Activated CD4-positive, CD25-positive, alpha-beta regulatory T cell treated with anti-CD3 and anti-CD28 coated beads, Interleukin-2, amount 50 U/mL, for 72 hours (primary cell): ENCODE data around the gene MAD1L1.

Source experiments
- DNase-seq: peaks from one replicate; pipeline ENCODE4 v3.0.0; 2021

Gene MAD1L1

DNA sequence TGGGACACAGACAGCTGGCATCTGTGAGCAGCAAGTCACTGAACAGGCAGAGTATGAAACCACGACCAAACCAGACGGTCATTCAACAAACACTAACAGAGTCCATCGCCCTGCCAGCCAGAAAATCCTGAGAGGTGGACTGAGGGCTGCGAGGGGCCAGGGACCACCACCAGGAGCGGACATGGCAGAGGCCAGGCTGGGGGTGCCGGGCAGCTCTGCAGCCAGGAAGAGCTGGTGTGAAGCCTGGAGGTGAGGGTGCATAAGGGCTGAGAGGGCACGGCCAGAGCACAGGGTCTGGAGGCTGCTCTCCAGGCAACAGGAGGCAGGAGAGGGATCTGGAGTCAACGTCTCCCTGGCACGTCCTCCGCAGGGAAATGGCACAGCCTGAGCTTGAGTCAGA, 15.5 kb downstream of the MAD1L1 start:
- DNase-seq: no peak

DNA sequence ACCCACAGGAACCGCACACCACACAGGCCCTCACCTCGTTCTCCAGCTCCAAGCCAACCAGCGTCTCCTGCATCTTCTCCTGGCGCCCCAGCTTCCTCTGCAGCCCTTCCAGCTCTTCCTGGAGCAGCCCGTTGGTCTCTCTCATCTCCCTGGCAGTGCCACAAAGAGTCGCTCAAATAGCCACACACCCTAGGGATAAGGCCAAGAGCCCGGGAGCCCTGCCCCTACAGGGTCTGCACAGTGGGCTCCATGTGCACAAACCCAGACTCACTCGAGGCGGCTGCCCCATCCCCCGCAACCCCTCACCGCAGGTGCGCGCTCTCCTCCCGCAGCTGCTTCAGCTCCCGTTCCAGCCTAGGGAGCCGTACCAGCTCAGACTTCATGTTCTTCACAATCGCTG, 16.9 kb downstream of the MAD1L1 start:
- no peak for DNase-seq

DNA sequence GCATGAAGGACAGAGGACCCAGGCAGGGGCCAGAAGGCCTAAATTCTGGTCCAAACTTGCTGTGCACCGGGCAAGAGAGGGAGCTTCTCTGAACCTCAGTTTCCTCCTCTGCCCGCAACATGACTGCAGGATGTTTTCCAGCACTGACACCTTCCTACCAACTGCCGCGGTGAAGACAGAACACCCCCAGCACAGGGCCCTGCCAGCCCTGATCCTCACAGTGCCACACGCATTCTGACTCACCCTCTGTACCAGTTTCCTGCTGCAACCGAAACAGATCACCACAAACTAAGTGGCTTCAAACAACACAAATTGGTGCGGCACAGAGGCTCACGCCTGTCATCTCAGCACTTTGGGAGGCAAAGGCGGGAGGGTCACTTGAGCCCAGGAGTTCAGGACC, 18.1 kb downstream of the MAD1L1 start:
- DNase-seq: no peak

DNA sequence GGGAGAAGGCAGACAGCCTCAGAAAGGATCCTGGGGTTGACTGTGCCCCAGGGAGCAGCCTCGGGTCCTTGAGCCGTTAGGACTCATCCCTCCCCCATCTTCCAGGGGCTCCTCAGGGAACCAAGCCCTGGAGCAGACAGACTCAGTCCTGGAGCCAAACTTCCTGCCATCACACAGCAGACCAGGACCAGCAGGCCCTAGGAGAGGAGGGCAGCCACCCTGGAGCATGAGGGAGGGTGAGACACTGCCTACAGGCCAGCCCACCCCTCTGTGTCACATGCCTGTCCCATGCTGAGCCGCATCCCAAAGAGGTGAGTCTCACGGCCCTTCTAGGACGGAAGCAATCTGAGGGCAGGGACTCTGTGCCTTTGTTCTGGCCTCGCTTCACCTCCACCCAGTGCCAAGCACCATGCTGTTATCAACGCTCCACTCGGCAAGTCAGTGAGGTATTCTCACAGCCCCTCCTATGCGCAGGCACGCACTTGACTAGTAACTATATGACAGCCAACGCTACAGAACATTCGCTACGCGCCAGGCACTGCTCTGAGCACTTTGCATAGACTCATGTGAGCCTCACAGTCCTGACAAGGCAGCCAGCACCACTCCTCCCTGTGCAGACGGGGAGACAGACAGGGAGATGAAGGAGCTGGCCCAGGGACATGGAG, 19.1 kb downstream of the MAD1L1 start:
- no peak for DNase-seq

DNA sequence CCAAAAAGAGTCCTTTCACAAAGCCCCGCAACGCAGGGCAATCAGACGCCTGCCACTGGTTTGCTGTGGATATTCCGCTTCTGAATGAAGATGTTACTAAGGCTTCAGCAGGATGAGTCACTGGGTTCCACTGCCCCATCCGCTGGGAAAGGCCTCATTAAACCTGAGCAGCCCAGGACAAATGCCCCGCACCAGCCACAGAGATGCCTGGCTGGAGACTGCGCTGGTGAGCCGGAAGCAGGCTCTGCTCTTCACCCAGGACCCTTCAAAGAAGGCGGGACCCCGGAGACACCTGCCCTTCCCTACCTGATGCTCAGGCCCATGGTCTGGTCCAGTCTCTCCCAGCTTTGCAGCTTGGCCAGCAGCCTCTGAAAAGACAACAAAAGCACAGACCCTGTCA, 19.8 kb downstream of the MAD1L1 start:
- no peak for DNase-seq

DNA sequence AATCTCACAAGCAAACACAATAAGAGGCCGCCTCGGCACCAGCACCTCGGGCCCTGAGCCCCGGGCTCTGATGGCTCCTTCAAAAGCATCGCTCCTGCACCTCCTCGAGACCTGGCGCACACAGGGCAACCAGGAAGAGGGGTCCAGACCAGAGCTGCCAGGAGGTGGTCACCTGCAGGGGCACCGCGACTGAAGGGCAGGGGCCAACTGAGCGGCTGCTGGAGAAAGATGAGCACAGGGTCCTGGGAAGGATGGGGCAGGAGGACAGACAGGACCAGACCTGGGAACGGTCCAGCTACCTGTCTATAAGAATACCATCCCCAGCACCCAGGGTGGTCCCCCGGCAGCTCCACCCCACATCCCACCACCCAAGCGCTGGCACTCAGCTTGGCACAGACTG, 20.8 kb downstream of the MAD1L1 start:
- DNase-seq: no peak

DNA sequence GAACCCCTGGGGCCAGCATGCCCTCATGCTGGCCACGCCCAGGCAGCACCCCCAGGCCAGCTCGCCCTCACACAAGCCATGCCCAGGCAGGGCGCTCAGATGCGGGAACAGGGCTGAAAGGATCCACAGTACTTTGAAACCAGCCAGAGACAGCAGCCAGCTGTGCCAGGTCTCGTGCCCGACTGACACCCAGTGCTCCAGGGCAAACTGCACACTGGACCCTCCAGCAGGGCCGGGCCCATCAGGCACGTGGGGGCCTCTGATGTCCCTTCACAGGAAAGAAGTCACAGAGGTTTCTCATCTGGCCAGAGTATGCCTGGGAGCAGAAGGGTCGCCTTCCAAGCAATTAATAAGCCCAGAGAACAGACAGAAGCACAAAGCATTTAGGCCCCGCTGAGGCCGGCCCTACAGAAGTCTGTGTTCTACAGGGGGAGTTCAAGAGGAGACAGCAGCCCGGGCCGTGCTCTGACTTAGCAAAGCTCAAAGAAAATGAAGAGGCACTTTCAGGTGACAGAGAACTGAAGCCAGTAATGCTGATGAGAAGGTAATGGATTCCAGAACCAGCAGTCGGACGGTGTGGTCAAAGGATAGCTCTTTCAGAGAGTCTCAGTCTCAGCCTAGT, 21.4 kb downstream of the MAD1L1 start:
- DNase-seq: no peak

DNA sequence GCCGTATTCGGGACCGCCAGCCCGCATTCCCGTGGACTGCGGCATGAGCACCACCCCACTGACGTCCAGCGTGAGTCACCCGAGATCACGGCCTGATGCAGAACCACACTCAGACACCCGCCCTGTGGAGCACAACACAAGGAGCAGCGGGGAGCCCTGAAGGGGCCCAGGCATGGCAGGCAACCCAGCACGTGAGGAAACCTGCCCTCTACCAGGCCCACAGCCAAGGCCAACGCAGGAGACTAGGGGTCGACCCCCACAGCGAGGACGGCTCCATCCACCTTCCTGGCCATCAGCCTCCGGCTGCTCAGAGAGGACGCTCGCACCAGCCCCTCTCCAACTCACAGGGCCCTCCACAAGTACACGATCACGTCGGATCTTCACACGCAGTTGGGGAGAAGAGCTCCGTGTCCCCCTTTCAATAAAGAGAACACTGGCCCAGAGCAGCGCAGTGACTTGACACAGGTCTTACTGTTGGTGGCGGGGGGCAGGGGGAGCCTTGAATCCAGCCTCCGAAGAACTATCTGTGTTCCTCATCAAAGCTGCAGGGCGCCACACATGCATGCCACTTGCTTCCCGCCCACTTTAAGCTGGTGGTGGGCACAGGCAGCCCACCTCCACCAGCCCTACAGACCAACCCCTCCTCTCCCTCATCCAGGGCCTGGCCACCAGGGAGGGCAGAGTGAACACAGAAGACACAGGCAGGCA, 22.0 kb downstream of the MAD1L1 start:
- no peak for DNase-seq

DNA sequence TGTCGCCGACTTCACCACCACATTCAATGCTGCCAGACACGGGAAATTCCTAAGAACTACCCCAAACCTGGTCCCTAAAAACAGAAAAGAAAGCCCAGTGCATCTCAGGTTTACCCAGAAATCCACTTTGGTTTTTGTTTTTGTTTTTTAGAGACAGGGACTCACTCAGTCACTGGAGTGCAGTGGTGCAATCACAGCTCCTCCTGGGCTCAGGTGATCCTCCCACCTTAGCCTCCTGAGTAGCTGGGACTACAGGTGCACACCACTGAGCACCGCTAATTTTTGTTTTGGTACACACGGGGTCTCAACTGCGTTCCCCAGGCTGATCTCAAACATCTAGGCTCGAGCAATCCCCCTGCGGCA, 22.8 kb downstream of the MAD1L1 start:
- no peak for DNase-seq

DNA sequence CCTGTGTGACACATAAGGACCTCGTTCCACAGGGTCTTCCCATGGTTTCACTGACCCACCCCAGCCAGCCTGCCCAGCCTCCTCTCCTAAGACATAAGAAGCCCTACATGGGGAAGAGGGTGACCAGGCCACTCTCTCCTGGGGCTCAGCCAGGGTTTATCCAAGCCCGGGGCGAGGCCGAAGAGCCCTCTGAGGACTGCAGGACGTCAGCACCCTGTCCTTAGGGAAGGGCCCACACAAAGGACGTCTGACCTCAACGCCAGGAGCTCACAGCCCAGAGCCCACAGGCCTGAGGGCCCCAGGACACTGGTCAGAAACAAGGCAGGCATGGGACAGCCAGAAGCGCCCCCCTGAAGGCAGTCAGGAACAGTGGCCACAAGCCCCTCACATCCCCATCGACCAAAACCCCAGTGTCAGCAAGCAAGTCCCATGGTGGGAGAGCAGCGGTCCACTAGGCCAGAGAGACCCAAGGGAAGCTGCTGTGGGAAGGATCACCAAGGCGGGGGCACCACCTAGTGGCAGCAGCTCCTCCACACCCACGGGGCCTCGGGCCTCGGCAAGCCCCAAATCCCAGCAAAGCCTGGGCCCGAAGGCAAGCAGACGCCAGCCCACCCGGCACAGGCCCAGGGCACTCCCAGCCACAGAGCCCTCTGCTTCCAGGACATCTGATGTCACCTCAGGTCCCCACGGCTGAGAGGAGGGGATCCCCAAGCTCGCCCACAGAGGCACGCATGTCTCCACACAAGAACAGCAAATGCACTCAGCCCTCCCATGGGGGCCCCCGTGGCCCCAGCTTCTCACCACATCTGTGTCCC, 23.4 kb downstream of the MAD1L1 start:
- DNase-seq: peak; percentile 44

DNA sequence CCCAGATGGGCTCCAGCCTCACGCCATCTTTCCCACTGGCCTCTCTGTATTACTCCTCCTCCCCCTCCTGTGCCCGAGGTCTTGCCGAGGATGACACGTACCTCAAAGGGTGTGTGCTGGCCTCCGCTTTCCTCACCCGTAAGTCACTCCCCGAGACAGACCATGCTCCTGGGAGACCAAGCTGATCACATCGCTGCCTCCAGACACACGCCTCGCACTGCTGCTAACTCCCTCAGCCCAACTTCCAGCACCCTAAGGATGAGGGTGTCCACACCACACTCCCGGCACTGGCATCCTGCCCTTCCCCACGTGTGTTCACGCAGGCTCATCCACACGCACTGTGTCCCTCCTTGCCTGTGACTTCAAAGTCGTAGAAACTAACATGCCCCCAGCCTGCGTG, 24.0 kb downstream of the MAD1L1 start:
- no peak for DNase-seq

DNA sequence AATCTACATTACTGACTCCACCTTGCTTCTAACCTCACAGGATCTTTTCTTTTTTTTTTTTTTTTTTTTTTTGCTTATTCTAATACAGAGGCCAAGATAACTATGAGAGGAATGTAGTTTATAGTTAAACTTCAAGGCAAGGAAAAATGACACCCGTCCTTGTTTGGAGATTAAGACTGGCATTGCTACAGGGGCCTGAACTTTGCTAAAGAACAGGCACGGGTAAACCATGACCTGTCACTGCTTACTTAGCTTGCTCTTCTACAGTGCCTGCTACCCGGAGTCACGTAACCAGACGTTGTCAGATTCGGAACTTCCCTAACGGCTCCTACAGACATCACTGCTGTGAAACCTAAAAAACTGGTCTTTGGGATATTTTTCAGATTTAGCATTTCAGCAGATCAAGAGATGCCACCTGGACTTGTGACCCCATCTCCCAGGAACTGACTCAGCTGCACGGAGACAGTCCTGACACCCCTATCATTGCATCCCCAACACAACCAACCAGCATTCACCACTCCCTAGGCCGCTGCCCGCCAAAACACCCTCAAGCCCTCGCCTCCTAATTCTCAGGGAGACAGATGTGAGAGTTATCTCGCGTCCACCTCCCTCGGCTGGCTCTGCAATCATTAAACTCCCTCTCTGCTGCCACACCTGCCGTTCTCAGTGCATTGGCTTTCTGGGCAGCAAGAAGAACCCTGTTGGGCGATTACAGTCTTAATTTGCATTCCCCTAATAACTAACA, 27.5 kb downstream of the MAD1L1 start:
- no peak for DNase-seq

DNA sequence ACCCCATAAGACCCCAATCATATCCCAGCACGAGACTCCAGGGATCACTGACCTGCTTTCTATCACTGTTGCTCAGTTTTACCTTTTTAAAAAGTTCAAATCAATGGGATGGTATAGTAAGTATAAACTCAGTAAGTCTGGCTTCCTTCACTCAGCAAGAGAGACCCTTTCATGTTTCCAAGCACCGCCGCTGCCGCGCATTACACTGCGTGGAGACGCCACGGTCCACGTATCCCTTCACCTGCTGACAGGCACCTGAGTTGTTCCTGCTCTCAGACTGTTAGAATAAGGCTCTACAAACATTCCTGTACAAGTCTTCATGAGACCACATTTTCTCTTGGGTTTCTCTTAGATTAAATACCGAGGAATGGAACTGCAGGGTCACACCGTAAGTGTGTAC, 28.3 kb downstream of the MAD1L1 start:
- no peak for DNase-seq

DNA sequence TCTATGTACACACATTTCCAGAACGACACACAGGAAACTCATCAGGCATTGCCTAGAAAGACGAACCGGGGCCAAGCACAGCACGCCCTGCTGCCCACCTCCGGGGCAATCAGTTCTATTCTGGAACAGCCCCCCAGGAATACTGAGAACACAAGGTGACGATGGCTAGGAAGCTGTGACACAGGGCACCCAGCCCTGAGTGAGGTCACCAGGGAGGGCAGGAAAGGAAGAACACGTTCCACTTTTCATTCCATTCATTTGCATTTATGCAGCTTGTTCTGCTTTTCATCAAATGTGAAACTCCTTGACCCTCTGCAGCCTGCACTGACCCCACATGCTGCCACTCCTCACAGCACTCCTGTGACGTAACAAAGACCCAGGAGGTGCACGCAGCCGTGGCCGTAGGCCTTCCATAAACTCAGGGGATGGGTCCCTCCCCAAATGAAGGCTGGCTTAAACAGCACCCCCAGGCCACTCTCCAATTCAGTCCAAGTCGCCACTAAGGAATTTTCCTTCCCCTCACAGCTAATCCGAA, 28.9 kb downstream of the MAD1L1 start:
- DNase-seq: no peak

DNA sequence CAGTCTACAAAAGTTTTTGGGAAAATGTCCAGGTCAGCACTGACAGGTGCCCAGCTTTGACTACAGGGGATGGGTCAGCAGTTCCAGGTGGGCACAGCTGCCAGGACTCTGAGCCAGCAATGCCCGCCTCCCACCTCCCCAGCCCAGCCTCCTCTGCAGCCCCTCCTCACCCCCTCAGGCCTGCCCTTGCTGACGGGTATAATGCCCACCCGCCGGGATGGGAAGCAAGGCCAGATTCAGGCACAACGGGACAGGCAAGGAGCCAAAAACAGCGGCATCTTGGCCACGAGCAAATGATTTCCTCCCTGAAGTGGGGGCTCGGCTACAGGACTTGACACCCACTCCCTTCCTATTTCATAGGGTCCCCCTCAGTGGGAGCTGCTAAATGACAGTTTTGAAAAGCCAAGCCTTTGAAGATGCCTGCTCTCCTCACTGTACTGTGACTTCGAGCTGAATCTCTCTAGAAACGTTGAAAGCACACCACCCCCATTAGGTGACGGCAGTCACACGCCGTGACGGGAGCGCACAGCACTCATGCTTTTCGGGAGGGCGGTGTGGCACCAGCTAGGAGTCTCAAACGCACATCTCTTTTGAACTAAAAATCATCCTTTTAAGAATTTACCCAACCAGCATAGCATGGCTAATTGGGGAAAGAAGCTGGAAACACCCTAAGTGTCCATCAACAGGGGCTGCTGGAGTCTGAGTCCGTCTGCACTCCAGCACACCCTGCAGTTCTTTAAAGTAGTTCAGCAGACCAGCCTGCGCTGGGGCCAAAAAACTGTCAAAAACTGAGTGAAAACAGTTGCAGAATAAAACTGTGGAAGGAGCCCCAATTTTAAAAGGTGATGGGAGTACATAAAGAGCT, 29.6 kb downstream of the MAD1L1 start:
- no peak for DNase-seq

DNA sequence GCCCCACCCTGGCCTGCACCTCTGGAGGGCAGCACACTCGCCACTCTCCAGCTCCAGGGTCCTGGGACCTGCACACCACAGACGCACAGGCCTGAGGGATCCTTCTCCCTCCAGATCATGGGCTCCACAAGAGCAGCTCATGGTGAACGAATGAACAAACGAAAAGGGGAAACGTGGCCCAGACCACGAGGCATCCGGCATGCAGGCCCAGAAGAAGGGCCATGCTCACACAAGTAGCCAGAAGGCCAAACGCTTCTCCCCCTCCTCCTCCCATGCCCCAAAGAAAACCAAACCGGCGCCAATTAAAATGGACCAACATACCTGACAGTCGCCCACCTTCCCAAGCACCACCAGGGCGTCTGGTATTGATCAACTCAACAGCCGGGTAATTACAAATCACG, 30.4 kb downstream of the MAD1L1 start:
- no peak for DNase-seq

DNA sequence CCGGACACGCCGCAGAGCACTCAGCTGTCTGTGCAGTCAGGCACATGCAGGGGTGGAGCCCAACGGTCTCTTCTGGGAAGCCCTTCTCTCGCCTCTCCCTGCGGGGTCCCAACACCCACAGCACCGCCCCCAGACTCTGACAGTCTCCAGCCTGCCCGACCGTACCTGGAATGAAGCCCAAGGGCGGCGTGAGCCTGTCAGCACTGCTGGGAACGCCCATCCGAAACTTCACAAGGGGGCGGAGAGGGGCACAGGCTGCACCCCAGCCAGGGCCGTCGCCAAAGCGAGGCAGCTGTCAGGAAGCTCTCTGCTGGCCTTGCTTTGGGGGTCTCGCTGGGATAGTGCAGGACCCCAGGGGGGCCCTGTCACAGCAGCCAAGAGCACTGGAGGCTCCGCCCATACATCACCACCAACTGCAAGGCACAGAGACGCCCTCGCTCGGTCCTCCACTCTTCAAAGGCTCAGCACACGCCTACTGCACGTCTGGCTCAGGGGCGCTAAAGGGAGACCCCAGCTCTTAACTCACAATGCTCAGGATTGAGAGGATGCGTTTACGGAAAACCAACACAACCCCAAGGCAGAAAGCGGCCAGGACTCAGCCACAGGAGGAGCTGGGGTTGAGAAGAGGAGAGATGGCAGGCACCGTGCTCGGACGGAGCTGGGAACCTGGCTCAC, 30.9 kb downstream of the MAD1L1 start:
- DNase-seq: peak; percentile 16

DNA sequence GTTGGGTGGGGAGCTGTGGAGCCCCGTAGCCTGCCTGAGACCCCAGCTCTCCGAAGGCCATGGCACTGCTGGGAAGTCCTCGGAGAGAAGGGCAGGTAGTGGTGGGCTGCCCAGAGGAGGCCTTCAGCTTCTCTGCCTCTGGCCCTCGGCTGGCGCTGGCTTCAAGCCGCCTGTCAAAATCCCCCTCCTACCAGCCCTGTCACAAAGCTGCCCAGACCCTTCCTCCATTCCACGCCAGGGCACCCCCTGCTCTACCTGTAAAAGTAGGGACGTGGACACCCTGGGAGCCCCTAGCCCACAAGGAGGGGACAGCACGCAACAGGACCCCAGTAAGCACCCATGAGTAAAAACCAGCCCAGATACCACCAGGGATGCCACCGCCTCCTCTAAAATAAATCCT, 31.6 kb downstream of the MAD1L1 start:
- peak; percentile 19 for DNase-seq

DNA sequence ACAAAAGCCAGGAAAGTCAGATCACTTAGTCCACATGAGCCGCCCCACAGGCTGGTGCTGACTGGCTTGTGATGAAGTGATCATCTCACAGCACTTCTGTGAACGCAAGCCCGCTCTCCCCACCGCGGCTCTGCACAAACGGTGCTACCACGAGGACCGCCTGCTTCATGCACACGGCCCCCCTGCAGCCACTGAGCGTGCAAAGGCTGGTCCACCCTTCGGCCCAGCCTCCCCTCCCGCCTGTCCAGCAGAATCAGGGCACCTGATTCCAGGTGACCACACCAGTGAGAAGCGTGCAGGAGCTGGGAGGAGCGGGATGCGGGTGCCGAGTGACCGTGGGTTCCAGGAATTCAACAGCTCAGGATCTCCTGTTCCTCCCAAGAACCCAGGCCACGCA, 32.2 kb downstream of the MAD1L1 start:
- no peak for DNase-seq

DNA sequence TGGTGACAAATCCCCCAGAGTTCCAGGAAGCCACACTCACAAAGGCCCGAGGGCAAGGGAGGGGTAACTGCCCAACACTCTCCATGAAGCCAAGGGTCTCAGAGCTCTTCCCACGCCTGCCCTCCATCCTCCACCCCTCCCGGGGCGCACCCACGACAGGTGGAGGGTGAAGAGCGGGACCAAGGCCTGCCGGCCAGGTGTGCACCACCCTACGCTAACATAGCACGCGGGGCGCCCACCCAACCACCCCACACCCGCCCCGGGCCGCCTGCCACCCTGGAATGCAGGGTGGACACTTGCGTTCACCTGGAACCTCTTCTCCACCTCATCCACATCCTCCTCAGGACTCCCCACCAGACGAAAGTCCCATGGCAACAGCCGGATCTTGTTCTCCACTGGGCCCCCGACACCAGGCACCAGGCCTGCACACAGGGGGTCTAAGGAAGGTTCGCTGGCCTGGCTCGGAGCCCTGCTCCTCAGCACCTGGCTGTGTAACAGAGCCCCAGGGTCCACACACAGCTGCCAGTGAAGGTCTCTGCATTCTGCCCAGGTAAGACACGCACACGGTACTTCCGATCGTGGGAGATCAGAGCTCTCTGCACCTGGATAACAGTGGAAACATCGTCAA, 32.7 kb downstream of the MAD1L1 start:
- no peak for DNase-seq

DNA sequence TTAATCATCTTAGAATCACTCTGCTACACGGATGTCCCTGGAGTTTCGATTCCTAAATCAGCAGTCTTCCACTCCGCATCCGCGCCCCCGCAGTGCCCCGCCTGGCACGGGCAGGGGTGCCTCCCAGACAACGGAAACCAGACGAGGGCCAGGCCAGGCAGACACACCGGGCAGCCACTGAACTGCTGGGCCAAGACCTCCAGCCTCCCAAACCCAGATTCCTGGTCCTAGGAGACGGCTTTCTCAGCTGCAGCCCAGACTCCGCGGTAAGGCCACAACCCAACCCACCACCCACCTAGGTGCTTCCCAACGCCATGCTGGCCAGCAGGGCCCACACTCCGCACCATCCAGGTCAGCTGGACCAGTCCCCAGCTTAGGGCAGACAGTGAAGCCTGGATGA, 33.2 kb downstream of the MAD1L1 start:
- DNase-seq: no peak
